SU-DHL-6 (cell line): ENCODE data around the gene AXL.

Source experiments
- CTCF ChIP-seq: fragments of 200-600 bp; sonication (generic); IDR thresholded peaks from one replicate; pipeline ENCODE4 v1.5.1; 2017; ENCODE audit warnings: antibody characterized with exemption, mild to moderate bottlenecking, low read length, moderate library complexity; ENCODE audit not compliant: insufficient read depth, poor library complexity, severe bottlenecking
- EZH2phosphoT487 ChIP-seq: fragments of 200-600 bp; sonication (generic), shearing (Covaris generic); conservative IDR thresholded peaks from 2 replicates; pipeline ENCODE4 v1.6.1; 2018; ENCODE audit warnings: mild to moderate bottlenecking, antibody characterized with exemption, low read length, moderate library complexity, mixed read lengths

DNA sequence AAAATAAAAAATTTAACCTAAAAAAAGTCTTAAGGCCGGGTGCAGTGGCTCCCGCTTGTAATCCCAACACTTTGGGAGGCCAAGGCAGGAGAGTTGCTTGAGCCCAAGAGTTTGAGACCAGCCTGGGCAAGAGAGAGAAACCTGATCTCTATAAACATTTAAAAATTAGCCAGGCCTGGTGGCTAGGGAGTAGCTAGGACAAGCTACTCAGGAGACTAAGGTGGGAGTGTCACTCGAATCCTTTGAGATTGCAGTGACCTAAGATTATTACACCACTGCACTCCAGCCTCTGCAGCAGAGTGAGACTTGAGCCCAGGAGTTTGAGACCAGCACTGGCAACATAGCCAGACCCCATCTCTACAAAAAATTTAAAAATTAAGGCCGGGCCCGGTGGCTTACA, 92.0 kb downstream of the AXL start:
- TF ChIP-seq CTCF (no peak), EZH2phosphoT487 (no peak)
